ENCODE data around the gene HNRNPUL2.
"Not testable (repeated sequence)": the region's sequence is repeated elsewhere in the genome, so short reads cannot be mapped to it uniquely, and the experiment has no call there.

Gene HNRNPUL2

GRCh38 chr11:62726156-62726914 lies 922 bp downstream of the HNRNPUL2 start:
- no peak for DNase-seq

DNA sequence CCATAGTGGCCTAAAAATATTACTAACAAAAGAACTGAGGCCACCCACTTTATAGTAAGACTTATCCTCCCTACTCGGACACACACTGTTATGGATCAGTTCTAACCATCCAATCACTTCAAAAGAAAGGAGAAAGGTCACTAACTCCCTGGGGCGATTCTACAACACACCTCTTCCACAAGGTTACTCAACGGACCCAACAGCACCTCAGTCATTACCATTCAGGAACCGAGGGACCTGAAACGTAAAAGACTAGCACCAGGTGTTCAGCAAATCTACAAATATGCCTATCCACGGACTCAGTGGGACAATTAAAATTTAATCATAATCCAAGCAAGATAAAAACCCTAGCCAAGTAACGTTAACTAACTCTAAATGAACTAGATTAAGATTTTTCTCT lies 1.6 kb downstream of the HNRNPUL2 start:
- no peak for DNase-seq

DNA sequence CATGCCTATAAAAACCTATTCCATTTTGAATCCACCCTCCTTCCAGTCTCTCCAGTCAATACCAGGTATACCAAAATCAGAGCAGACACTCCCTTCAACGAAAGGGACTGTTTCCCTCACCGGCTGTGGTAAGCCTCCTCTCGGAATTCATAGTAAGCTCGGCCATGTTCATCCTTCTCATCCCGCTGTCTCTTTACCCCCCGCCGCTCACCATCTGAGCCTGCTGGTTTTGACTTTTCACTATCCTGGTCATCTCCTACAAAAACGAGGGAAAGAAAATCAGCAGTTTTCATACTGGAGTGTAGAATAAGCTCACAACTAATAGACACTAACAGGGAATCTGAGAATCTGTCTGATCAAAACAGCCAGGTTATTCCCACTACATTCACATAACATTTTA lies 3.1 kb downstream of the HNRNPUL2 start:
- DNase-seq = no peak

- peak; percentile 43 for DNase-seq
These were observed 5.3 kb downstream of the HNRNPUL2 start for GRCh38 chr11:62721994-62722393.

- no peak for DNase-seq
These were observed 7.8 kb downstream of the HNRNPUL2 start for GRCh38 chr11:62719302-62719978.

DNA sequence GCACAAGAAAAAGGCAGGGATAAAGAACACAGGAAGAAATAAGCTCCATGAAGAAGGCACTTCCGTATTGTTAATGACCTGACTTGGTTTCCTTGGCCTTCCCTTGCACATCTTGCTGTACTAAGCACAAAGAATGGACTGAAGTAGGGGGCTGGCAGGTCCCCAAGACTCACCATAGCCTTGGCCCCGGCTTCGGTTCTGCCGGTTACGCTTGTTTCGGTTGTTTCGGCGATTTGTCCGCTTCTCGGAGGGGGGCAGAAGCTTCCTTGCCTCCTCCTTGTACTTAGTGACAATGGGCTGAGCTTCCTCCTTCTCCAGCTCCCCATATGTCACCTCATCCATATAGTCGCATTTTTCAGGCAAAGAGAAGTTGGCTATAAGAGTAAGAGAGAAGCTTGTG lies 10.4 kb downstream of the HNRNPUL2 start:
- no peak for DNase-seq

- DNase-seq = no peak
These were observed 11.1 kb downstream of the HNRNPUL2 start for GRCh38 chr11:62716206-62716605.

DNA sequence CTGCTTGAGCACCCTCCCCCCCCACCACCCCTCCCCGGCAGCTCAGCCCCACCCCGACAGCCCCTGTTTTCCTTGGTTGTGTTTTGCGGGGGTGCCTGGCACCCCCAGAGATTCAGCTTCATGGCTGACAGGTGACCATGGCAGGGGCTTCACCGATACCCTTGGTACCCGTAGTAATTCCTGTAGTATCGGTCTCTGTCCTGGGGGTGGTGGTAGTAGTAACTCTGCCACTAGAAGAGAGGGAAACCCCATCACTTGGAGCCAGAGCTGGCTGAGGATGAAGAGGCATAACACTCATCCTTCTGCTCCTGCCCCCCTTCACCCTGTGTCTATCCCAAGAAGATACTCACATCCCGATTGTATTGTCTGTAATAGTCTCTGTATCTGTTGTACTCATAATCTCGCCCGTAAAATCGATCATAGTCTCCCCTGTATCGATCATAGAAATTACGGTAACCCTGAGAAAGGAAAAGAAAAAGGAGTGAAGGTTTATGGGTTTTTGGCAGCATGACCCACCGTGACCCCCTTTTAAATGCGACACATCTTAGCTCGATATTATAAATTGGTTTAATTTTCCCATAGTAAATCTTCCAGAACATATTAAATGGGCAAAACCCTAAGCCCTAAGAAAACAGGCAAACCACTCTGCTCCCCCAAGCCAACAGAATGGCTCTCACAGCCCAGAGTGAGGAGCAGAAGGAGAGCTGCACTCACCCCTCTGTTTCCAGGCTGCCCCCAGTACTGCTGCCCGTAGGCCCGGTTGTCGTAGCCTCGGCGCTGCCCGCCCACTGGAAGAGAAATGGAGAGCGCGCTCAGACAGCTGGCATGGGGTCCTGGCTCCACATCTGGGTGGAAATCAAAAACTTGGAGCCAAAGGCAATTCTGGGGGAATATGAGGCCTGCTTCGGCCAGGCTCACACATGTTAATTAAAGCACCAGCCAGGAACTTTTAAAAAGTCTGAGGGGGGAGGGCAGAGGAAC lies 11.8 kb downstream of the HNRNPUL2 start:
- no peak for DNase-seq

- no peak for DNase-seq
These were observed 13.9 kb downstream of the HNRNPUL2 start for GRCh38 chr11:62713343-62713742.

DNA sequence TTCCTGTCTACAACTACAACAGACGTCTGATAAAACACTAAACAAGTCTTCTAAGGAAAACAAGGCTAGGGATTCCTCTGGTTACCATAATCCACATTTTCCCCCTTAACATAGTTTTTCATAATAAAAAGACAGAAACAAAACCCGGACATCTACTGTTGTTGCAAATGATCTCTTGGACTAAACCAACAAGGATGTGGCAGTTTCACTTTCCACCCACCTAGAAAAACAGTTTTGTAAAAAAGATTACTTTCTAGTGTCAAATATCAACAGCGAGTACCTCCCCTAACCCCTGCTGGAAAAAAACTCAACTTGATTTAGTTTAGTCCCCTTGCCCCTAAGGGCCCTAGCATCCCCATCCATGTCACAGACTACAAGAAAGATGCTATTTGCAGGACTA lies 14.4 kb downstream of the HNRNPUL2 start:
- no peak for DNase-seq

- DNase-seq = no peak
These were observed 14.9 kb downstream of the HNRNPUL2 start for GRCh38 chr11:62712276-62712812.

DNA sequence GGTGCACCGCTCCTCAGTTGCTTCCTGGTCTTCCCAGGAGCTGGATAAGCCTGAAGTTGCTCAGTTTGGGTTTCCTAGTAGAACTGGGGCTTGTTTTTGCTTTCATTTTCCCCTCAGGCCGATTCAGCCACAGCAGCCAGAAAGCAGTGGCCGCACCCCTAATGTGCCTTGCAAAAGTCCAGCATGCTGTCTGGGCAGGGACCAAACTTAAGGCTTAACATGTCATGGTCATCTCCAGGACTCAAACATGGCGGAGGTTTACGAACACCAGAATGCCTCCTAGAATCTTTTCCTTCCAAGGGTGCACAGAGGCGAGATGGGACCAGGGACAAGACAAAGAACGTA lies 17.3 kb downstream of the HNRNPUL2 start:
- DNase-seq = no peak

DNA sequence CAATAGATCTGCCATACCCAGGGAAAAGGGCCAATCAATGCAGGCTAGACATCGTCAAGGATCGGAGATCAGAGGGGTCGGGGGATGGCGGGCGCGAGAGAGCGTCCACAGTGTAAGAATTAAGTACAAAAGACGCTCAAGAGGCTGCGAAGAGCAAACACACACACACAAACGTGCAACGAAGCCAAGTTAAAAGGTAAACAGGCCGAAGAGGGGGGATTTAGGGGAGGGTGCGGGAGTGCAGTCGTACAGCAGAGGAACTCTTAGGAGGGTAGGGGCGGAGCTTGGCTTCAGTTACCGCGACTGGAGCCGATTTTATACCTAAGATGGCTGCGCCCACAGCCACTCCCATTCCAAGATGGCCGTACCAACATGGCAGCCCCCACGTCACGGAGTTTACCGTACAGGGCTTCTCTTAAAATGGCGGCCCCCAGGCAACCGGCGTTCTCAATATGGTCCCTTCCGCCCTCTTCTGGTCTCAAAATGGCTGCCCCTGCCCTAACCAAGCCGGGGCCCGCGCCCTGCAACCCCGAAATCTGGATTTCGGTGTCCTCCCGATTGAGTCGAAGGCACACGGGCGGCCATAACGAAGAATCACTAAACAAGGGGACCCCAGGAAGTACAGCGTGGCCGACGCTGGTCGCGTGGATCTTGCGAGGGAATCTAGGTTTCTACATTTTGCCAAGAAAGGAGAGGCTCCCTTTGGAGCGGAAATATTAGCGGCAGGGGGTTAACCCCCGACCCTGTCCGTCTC lies 17.8 kb downstream of the HNRNPUL2 start:
- DNase-seq = peak; percentile 98

- DNase-seq = no peak
These were observed 18.5 kb downstream of the HNRNPUL2 start for GRCh38 chr11:62708793-62709192.

DNA sequence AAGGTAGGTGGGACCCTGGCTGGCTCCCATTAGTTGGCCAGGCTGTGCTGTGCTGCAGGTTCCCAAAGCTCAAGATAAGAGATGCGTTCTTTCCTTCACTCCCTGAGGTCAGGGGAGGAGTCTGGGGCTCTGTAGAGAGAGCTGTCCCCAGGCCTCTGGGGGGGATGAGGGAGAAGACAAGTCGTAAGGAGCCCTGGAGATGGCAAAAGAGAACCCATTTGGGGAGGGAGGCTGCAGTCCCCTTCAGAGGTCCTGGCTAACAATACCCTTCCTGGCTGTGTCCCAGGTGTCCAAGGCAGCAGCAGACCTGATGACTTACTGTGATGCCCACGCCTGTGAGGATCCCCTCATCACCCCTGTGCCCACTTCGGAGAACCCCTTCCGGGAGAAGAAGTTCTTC lies 18.9 kb downstream of the HNRNPUL2 start:
- no peak for DNase-seq

- no peak for DNase-seq
These were observed 19.9 kb downstream of the HNRNPUL2 start, which contains the start of the genes BSCL2 and GNG3 for GRCh38 chr11:62707277-62707861. Gene BSCL2, minus strand, starts transcription at chr11:62707424. Its CDS starts 229 bp downstream, at chr11:62707195. Gene GNG3, plus strand, starts transcription at chr11:62707676. Its CDS starts 620 bp downstream, at chr11:62708296.

DNA sequence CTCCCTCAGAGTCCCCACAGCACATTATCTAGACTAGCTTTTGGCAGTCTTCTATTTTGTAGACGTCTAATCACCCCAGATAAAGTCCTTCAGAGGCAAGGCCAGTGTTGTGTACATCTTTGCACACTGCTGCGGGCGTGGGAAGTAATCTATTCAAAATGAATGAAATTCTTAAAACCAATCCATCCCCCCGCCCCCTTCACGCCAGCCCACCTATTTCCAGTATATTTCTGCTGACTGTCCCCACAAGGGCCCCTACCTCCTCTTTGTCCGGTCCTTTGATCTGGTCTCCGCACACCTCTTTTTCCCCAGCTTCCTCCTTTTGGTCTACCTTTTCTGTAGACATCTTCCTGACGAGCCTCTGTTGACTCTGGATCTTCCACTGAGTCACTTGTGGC lies 20.4 kb downstream of the HNRNPUL2 start:
- no peak for DNase-seq

DNA sequence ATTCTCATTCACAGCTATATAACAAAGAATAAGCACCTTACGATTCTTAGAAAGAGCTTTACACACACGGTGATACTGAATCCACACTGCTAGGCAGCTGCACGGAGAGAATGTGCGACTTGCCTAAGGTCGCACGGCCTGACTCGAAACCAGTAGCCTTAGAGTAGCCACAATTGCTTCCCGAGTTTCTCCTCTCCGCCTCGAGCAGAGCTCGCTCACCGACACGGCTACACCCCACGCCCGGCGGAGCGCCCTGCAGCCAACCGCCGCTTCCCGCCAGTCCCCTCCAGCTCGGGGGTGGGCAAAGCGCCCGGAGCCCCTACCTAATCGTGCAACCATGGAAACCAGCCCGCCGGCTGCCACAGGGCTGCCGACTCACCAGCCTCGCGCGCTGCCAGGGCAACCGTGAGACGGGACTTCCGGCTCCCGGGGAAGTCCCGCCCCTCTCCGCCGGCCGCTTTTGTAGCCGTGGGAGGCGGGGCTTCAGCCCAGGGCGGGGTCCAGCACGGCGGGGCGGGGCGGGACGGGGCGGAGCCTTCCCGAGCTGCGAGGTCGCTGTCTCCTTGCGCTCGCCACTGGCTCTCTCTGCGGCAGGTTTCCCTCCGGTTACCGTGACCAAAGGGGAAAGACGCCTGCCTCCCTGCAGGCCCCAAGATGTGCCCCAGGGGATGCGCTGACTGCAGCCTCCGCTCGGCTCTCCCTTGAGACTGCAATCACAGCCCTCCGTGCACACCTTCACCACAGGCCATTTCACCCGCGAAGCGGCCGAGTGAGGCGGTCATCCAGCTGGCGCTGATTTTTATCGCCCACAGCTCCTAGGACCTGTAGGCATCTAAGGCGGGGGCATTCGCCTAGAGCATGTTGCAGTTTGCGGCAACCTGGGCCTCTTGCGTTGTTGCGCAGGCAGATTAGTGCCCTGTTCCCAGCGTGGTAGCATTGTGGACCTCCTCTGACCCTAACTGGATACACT lies 21.1 kb downstream of the HNRNPUL2 start:
- peak; percentile 93 for DNase-seq

DNA sequence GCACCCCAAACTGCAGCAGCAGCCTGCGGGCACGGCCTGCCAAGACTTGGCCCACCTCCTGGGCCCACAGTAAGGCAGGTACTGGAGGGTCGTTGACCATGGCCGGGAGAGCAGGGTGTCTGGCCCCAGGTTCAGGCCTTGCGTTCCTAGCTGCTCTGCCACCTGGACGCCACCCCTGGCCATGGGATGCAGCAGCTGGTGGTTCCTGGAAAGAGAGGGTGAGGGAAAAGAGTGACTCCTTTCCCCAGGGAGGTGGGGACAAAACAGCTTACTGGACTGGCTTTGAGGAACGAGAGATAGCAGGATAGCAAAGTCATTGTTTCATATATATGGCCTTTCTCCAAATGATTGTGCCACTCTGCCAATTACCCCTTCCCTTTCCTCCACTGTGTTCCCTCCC lies 21.8 kb downstream of the HNRNPUL2 start:
- DNase-seq = no peak

GRCh38 chr11:62703921-62704320 lies 23.3 kb downstream of the HNRNPUL2 start:
- not testable (repeated sequence) for DNase-seq
